H1 (cell line): ENCODE measurements around the gene LMNA. TPM values are rescaled to one million over a fixed set of nuclear protein-coding genes. Genes with fewer than 3 reads are reported as not detected.

Source experiments
- CEBPB ChIP-seq: IDR thresholded peaks from 2 replicates; pipeline ENCODE4 v1.6.1; 2012; ENCODE audit warnings: low read depth, low read length
- GABPA ChIP-seq: IDR thresholded peaks from 2 replicates; pipeline ENCODE4 v1.6.1; 2011; ENCODE audit warnings: mild to moderate bottlenecking, low read length, moderate library complexity, borderline replicate concordance; ENCODE audit not compliant: insufficient read depth
- GTF2F1 ChIP-seq: IDR thresholded peaks from 2 replicates; pipeline ENCODE4 v1.6.1; 2012; ENCODE audit warnings: low read depth, low read length, improper control_type of control experiment, borderline replicate concordance
- KDM5A ChIP-seq: fragments of 200-600 bp; IDR thresholded peaks from 2 replicates; pipeline ENCODE4 v1.7.1; 2012; ENCODE audit warnings: mild to moderate bottlenecking, low read length, inconsistent platforms, mixed read lengths
- TCF12 ChIP-seq: IDR thresholded peaks from 2 replicates; pipeline ENCODE4 v1.6.1; 2011; ENCODE audit warnings: low read depth, mild to moderate bottlenecking, low read length
- polyA plus RNA-seq, 7 experiments: library from polyadenylated mRNA; depleted of rRNA in 3 of 7; stranded (reverse) in 5 of 7; unstranded in 2 of 7; fragments of >200 nt in 5 of 7; fragments of 200-250 nt in 2 of 7; gene quantifications; 1 replicate in 5 of 7; 2 replicates in 1 of 7; 4 replicates in 1 of 7; pipeline versions ENCODE4 v1.2.1 to v1.2.3, GENCODE V29; 2011 to 2013; ENCODE audit warnings: missing spikeins in 2 of 7, mixed read lengths in 2 of 7
- total RNA-seq: library from RNA; stranded (reverse); fragmentation: NEBNext Ultra II Directional; extraction: Animal tissue kit (Norgen Biotek cat#: 25700); gene quantifications from 2 replicates; pipeline ENCODE4 v1.2.1, GENCODE V29; 2021
- TF ChIP-seq, protein P1 (sequence below), 3 experiments: IDR thresholded peaks; 1 replicate in 2 of 3; 2 replicates in 1 of 3; pipeline versions ENCODE4 v1.5.1 to v1.6.1; 2011; ENCODE audit warnings: low read length in 3 of 3, mild to moderate bottlenecking in 3 of 3, inconsistent platforms in 2 of 3, low read depth in 1 of 3, moderate library complexity in 1 of 3; ENCODE audit not compliant: insufficient read depth in 1 of 3; ENCODE audit errors: control extremely low read depth in 1 of 3
- TF ChIP-seq, protein P2 (sequence below): IDR thresholded peaks from 2 replicates; pipeline ENCODE4 v1.6.1; 2011; ENCODE audit warnings: low read length, improper control_type of control experiment

The LMNA gene
- total and polyA plus RNA-seq, 2 of the 8 experiments (the other 6 are each of a cell fraction or from before 2014, with no cell fraction given), result 25.8 to 46.8 TPM

DNA sequence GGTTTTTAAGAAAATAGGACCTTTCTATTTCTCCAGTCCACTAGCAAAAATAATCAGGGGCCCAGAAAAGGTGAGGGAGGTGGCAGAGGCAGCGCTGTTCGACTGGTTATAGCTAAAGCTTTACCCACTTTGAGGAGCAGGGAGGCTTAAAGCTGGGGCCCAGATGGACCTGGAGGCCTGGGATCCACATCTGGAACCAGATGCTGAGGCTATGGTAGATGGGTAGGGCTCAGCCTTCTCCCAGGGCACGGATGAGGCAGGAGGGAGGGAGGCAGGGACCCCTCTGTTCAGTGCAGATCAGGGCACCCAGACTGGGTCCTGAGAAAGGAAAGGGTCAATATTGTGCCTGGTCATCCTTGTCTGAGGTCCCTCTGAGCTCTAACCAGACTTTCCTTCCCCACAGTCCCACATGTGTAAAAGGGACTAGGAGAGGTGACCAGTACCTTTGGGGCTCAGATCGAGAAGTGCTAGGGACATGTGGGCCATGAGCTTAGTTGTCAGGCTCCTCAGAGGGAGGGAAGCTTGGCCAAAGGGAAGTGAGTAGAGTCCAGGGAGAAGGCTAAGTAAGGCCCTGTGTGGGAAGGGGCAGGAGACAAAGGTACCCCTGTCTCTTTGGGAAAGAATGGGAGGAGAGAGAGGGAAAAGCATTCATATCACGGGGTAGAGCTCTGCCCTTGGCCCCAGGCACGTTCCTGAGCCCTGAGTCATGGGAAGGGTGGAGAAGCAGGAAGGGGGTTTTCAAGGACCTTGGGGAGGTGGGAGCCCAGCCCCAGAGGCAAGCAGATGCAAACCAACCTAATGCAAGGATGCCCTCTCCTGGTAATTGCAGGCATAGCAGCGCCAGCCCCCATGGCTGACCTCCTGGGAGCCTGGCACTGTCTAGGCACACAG is 15.4 kb downstream of the LMNA start (continued):
- TF ChIP-seq, protein P1, sequence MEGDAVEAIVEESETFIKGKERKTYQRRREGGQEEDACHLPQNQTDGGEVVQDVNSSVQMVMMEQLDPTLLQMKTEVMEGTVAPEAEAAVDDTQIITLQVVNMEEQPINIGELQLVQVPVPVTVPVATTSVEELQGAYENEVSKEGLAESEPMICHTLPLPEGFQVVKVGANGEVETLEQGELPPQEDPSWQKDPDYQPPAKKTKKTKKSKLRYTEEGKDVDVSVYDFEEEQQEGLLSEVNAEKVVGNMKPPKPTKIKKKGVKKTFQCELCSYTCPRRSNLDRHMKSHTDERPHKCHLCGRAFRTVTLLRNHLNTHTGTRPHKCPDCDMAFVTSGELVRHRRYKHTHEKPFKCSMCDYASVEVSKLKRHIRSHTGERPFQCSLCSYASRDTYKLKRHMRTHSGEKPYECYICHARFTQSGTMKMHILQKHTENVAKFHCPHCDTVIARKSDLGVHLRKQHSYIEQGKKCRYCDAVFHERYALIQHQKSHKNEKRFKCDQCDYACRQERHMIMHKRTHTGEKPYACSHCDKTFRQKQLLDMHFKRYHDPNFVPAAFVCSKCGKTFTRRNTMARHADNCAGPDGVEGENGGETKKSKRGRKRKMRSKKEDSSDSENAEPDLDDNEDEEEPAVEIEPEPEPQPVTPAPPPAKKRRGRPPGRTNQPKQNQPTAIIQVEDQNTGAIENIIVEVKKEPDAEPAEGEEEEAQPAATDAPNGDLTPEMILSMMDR (IDR thresholded peaks at IDR 0.05; ENCODE audit: control extremely low read depth in 1 of 3, insufficient read depth in 1 of 3, low read depth in 1 of 3, low read length in 3 of 3), result peak; percentile 96 to 99 (median 99)
- TF ChIP-seq TCF12 (no peak), CEBPB (no peak), GTF2F1 (peak; percentile 35; the same call in 1 of the 2 replicates), KDM5A (0 out of 2 replicates have a peak, but pooled peaks have one; percentile 26), GABPA (no peak)
- TF ChIP-seq, protein P2, sequence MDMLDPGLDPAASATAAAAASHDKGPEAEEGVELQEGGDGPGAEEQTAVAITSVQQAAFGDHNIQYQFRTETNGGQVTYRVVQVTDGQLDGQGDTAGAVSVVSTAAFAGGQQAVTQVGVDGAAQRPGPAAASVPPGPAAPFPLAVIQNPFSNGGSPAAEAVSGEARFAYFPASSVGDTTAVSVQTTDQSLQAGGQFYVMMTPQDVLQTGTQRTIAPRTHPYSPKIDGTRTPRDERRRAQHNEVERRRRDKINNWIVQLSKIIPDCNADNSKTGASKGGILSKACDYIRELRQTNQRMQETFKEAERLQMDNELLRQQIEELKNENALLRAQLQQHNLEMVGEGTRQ, result no peak; the same call in 1 of the 2 replicates
